Spleen (tissue), 11 donors: ENCODE results near the gene SPTLC1. TPM values are rescaled to one million over a fixed set of nuclear protein-coding genes. Genes with fewer than 3 reads are reported as not detected.
"Not testable (repeated sequence)": the region's sequence is repeated elsewhere in the genome, so short reads cannot be mapped to it uniquely, and the experiment has no call there.

ENCODE experiments used
- DNase-seq: peaks from one replicate; pipeline ENCODE4 v3.0.0-alpha.2; 2020
- H3K27ac ChIP-seq, 8 donors: fragments of 200-600 bp; sonication (generic) in 7 of 8; 1 replicate in 4 of 8; 2 replicates in 4 of 8; pipeline versions ENCODE4 v1.5.0 to v1.8.0; 2016 to 2021; ENCODE audit warnings: inconsistent platforms in 4 of 8, mild to moderate bottlenecking in 4 of 8, moderate library complexity in 1 of 8
- H3K27me3 ChIP-seq, 7 donors: fragments of 200-600 bp; sonication (generic) in 6 of 7; replicated peaks in 1 of 7; 1 replicate in 4 of 7; 2 replicates in 3 of 7; pipeline versions ENCODE4 v1.5.0 to v1.8.0; 2016 to 2021; ENCODE audit warnings: inconsistent platforms in 3 of 7, mild to moderate bottlenecking in 1 of 7
- H3K36me3 ChIP-seq, 6 donors: fragments of 200-600 bp; sonication (generic) in 5 of 6; 1 replicate in 4 of 6; 2 replicates in 2 of 6; pipeline versions ENCODE4 v1.5.0 to v1.8.0; 2016 to 2021; ENCODE audit warnings: inconsistent platforms in 2 of 6
- H3K4me1 ChIP-seq, 6 donors: fragments of 200-600 bp; sonication (generic) in 5 of 6; 1 replicate in 3 of 6; 2 replicates in 3 of 6; pipeline versions ENCODE4 v1.5.0 to v1.8.0; 2016 to 2021; ENCODE audit warnings: inconsistent platforms in 3 of 6
- H3K4me3 ChIP-seq, 8 donors: fragments of 200-600 bp; sonication (generic) in 7 of 8; 1 replicate in 4 of 8; 2 replicates in 4 of 8; pipeline versions ENCODE4 v1.5.0 to v1.8.0; 2016 to 2021; ENCODE audit warnings: inconsistent platforms in 4 of 8, mild to moderate bottlenecking in 4 of 8, moderate library complexity in 2 of 8
- H3K9me3 ChIP-seq, 8 donors: fragments of 200-600 bp; sonication (generic) in 7 of 8; 1 replicate in 4 of 8; 2 replicates in 4 of 8; pipeline versions ENCODE4 v1.5.0 to v1.8.0; 2016 to 2021; ENCODE audit warnings: inconsistent platforms in 4 of 8
- POLR2A ChIP-seq, 3 donors: fragments of 450-650 bp; IDR thresholded peaks; one replicate each; pipeline ENCODE4 v1.5.1; 2017; ENCODE audit warnings: antibody characterized with exemption in 3 of 3, mild to moderate bottlenecking in 1 of 3
- POLR2AphosphoS5 ChIP-seq, 3 donors: sonication (generic); formaldehyde crosslinking; IDR thresholded peaks; one replicate each; pipeline ENCODE4 v1.5.1; 2017; ENCODE audit warnings: antibody characterized with exemption in 3 of 3
- WGBS, 5 donors: extraction: QIAGEN DNeasy Blood & Tissue Kit in 3 of 5; methylation state at CpG; one replicate each; pipeline versions ENCODE4 v1.1.5 to v1.1.7; 2013 to 2018; 5-methylcytosine and 5-hydroxymethylcytosine counted together
- intact Hi-C: fragments of 100-400 bp; cut with DNase I; formaldehyde crosslinking; loops from one replicate; pipeline ENCODE4 v1.15.0; 2023; ENCODE audit warnings: low total_unique reads
- polyA plus RNA-seq, 3 donors: library from polyadenylated mRNA; stranded (reverse); fragments of 200-250 nt; gene quantifications; one replicate each; pipeline ENCODE4 v1.2.1, GENCODE V29; 2013
- total RNA-seq, 7 donors: library from RNA; depleted of rRNA in 3 of 7; stranded (reverse); fragments of >200 nt in 3 of 7; fragmentation: NEBNext Ultra II Directional in 4 of 7; extraction: Animal tissue kit (Norgen Biotek cat#: 25700) in 4 of 7; gene quantifications; one replicate each; pipeline versions ENCODE4 v1.1.0 to v1.2.1, GENCODE V29; 2016 to 2021
- TF ChIP-seq, protein P1 (sequence below), 11 experiments: fragments of 200-600 bp in 7 of 11; fragments of 450-650 bp in 4 of 11; sonication (generic) in 4 of 11; IDR thresholded peaks in 8 of 11; conservative IDR thresholded peaks in 3 of 11; 1 replicate in 7 of 11; 2 replicates in 4 of 11; pipeline versions ENCODE4 v1.4.0 to v1.8.0; 2016 to 2021; ENCODE audit warnings: antibody characterized with exemption in 11 of 11, inconsistent platforms in 4 of 11, mild to moderate bottlenecking in 1 of 11
- donor health status: healthy with polysubstance abuse.
- donor health status: DM: no; HTN: no; CAD: no; lungs with moderate emphysema.
- donor health status: DM: no; HTN: no; CAD: no.
- donor health status: Bipolar disorder and iron deficiency.
- donor health status: healthy.
- donor health status: DM: no; HTN: no; CAD: no.
- donor health status: DM: yes; HTN: yes; CAD: no.

The SPTLC1 gene
- total and polyA plus RNA-seq, 10 donors: 15.9 to 75.1 (median 58.4) TPM

- intact Hi-C loops: loop anchor here (10.0 kb wide), 3 partner anchors 151 to 661 kb away; no protein-coding TSS in a partner anchor
- Histone ChIP-seq H3K27ac (peak overlapping the region in 1 of 8 donors; percentile 0), H3K27me3 (peaks cover 0 to 61% (median 0%) of the 10 kb centered on the region in 7 donors), H3K4me3 (peak overlapping the region in 2 of 8 donors; percentile 13 to 36), H3K4me1 (peaks cover 4 to 18% (median 14%) of the 10 kb centered on the region in 6 donors), H3K9me3 (peaks cover 0 to 12% (median 0%) of the 10 kb centered on the region in 8 donors), H3K36me3 (no peaks in the 10 kb centered on the region)
- peak in 2 of 3 donors; percentile 34 to 47 for TF ChIP-seq POLR2AphosphoS5 (IDR thresholded peaks at IDR 0.05)
- TF ChIP-seq, protein P1, sequence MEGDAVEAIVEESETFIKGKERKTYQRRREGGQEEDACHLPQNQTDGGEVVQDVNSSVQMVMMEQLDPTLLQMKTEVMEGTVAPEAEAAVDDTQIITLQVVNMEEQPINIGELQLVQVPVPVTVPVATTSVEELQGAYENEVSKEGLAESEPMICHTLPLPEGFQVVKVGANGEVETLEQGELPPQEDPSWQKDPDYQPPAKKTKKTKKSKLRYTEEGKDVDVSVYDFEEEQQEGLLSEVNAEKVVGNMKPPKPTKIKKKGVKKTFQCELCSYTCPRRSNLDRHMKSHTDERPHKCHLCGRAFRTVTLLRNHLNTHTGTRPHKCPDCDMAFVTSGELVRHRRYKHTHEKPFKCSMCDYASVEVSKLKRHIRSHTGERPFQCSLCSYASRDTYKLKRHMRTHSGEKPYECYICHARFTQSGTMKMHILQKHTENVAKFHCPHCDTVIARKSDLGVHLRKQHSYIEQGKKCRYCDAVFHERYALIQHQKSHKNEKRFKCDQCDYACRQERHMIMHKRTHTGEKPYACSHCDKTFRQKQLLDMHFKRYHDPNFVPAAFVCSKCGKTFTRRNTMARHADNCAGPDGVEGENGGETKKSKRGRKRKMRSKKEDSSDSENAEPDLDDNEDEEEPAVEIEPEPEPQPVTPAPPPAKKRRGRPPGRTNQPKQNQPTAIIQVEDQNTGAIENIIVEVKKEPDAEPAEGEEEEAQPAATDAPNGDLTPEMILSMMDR (IDR thresholded peaks at IDR 0.05 in 8 of 11, conservative IDR thresholded peaks at IDR 0.05 in 3 of 11): peak; percentile 55 to 98 (median 91)
- TF ChIP-seq POLR2A (IDR thresholded peaks at IDR 0.05): no peak
- WGBS, 5 donors: 8 to 19% (median 14%) methylated on average over 16 to 19 of the region's 19 CpGs
- DNase-seq: peak; percentile 94
Observed at GRCh38 chr9:92133949-92134604, 18.9 kb upstream of the SPTLC1 start.

- Histone ChIP-seq H3K9me3 (peaks cover 0 to 12% (median 0%) of the 10 kb centered on the region in 8 donors), H3K4me1 (peaks cover 4 to 15% (median 11%) of the 10 kb centered on the region in 6 donors), H3K27me3 (peaks cover 0 to 55% (median 0%) of the 10 kb centered on the region in 7 donors)
- intact Hi-C loops: loop anchor here (10.0 kb wide), 3 partner anchors 152 to 662 kb away; no protein-coding TSS in a partner anchor
- DNase-seq, H3K4me3 ChIP-seq, H3K27ac ChIP-seq, H3K36me3 ChIP-seq: not testable (repeated sequence)
- WGBS, 5 donors: 88 to 100% (median 96%) methylated on average over 1 of the region's 1 CpG
Observed at GRCh38 chr9:92132913-92133312, 17.7 kb upstream of the SPTLC1 start.

DNA sequence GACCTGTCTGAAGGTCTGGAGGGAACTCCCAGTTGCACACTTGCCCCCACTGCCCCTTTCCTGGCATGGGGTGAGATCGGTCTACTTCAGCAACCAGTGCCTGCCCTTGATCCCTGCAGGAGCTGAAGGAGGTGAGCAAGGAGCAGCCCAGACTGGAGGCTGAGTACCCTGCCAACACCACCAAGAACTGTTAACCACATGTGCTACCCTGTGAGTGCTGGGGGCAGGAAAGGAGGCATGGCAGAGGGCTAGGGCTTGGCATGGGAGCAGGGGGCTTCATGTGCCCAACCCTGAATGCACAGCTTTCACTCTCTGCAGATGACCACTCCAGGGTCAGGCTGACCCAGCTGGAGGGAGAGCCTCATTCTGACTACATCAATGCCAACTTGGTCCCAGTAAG, 17.3 kb upstream of the SPTLC1 start:
- Histone ChIP-seq H3K4me3 (no peak overlapping the region), H3K36me3 (no peaks in the 10 kb centered on the region), H3K9me3 (peaks cover 0 to 12% (median 0%) of the 10 kb centered on the region in 8 donors), H3K27ac (no peak overlapping the region), H3K4me1 (peaks cover 4 to 12% (median 9%) of the 10 kb centered on the region in 6 donors), H3K27me3 (peaks cover 0 to 51% (median 0%) of the 10 kb centered on the region in 7 donors)
- intact Hi-C loops: loop anchor here (10.0 kb wide), 3 partner anchors 152 to 662 kb away; no protein-coding TSS in a partner anchor
- WGBS, 5 donors: 83 to 100% (median 100%) methylated on average over 1 of the region's 1 CpG
- no peak for DNase-seq
- TF ChIP-seq, protein P1 (IDR thresholded peaks at IDR 0.05 in 8 of 11, conservative IDR thresholded peaks at IDR 0.05 in 3 of 11): no peak
- TF ChIP-seq POLR2A (IDR thresholded peaks at IDR 0.05): no peak
- TF ChIP-seq POLR2AphosphoS5 (IDR thresholded peaks at IDR 0.05): no peak

DNA sequence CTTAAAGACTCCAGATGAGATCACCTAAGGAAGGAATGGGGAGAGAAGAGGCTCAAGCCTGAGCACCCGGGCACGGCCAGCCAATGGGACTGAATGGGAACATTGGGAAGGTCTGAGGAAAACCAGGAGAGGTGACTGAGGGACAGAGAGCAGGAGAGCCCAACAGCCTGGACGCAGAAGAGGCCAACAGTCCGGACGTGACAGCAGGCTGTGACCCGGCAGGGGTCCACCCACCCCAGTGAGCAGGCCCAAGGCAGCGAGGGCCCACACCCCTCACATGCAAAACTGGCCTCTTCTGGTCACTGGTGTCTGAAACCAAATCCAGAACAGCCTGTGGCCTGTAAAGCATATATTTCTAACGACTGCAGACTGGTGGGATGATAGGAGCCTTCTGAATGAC, 7.6 kb upstream of the SPTLC1 start:
- DNase-seq: no peak
- TF ChIP-seq POLR2AphosphoS5 (IDR thresholded peaks at IDR 0.05) (no peak), POLR2A (IDR thresholded peaks at IDR 0.05) (no peak)
- TF ChIP-seq, protein P1 (IDR thresholded peaks at IDR 0.05 in 8 of 11, conservative IDR thresholded peaks at IDR 0.05 in 3 of 11): no peak
- H3K9me3 ChIP-seq: peaks cover 0 to 3% (median 0%) of the 10 kb centered on the region in 8 donors
- intact Hi-C loops: no loop called here
- no peak overlapping the region for H3K27ac ChIP-seq
- no peaks in the 10 kb centered on the region for H3K4me1 ChIP-seq
- no peaks in the 10 kb centered on the region for H3K36me3 ChIP-seq
- WGBS, 5 donors: 51 to 73% (median 66%) methylated on average over 8 of the region's 8 CpGs
- H3K4me3 ChIP-seq: no peak overlapping the region
- peaks cover 0 to 5% (median 0%) of the 10 kb centered on the region in 7 donors for H3K27me3 ChIP-seq
